ENCODE data around the gene BRSK1.

The BRSK1 gene

GRCh38 chr19:55275851-55276719 is 7.7 kb upstream of the BRSK1 start:
- DNase-seq, result no peak

- no peak for DNase-seq
Observed at GRCh38 chr19:55276720-55277430, 6.9 kb upstream of the BRSK1 start.

DNA sequence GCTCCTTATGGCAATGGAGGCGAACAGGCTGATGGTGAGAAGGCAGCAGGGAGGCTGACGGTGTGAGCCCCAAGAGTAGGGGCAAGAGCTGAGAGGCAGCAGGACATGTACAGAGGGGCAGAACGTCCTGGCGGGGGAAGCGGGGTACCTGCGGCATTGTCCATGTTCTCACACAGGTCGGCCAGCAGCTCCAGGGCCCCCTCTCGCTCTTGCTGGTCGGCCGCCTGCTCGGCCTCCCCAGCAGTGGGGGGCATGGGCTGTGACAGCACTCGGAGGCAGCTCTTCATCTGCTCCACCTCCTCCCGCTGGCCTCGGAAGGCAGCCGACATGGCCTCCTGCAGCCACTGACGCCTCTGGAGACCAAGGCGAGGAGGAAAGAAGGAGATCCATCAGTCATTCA is 6.3 kb upstream of the BRSK1 start:
- DNase-seq, result no peak

- no peak for DNase-seq
Observed at GRCh38 chr19:55278391-55279135, 5.2 kb upstream of the BRSK1 start.

DNA sequence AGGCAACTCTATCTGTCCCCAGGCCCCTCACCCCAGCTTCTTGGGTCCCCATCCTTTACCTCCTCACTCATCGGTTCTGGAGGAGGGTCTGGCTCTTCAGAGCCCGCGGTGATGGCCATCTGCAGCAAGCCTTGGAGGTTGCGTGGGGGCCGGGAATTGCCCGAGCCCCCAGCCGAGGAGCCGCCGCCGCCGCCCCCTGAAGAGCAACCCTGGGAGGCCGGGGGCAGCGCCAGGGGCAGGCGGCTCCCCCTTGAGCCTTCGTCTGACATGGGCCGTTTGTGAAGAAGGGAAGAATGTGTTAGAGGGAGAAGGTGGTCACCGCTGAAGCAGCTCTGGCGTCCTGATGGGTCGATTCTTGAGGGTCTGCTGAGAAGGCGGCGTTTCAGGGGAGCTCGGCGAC is 4.5 kb upstream of the BRSK1 start:
- DNase-seq, result no peak

- peak; percentile 99 for DNase-seq
Observed at GRCh38 chr19:55279770-55280643, 3.8 kb upstream of the BRSK1 start, which contains the start of gene HSPBP1. Gene HSPBP1 (minus strand): TSS chr19:55280110. CDS start chr19:55279608, 502 bp downstream.

- no peak for DNase-seq
Observed at GRCh38 chr19:55284405-55285058, 735 bp downstream of the BRSK1 start.

DNA sequence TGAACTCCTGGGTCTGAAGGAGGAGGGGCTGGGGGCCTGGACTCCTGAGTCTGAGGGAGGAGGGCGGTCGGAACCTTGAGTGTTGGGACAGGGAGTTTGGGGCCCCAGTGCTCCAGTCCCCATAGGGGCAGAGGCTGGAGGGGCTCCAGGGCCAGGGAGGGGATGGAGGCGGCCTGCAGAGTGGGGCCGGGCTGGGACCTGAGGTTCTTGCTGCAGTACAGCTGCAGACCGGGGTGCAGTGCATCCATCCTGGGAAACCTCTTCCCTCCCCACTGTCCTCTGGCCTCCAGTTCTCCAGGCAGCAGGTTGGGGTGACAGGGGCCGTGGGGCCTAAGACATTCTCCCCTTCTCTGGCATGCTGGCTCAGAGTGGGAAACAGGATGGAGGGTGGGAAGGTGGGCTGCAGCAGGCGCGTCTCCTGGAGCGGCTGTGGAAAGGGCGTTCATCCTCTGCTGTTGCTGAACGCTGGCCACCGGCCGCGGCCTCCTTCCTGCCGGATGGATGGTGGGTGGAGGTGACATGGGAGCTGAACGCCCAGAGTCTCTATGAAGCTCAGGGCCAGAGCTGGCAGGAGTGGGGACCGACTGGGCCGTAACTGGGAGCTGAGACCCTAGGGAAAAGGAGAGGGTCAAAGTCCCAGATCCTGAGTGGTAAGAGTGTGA is 1.6 kb downstream of the BRSK1 start:
- DNase-seq, result no peak

GRCh38 chr19:55287361-55288079 is 3.7 kb downstream of the BRSK1 start:
- no peak for DNase-seq

DNA sequence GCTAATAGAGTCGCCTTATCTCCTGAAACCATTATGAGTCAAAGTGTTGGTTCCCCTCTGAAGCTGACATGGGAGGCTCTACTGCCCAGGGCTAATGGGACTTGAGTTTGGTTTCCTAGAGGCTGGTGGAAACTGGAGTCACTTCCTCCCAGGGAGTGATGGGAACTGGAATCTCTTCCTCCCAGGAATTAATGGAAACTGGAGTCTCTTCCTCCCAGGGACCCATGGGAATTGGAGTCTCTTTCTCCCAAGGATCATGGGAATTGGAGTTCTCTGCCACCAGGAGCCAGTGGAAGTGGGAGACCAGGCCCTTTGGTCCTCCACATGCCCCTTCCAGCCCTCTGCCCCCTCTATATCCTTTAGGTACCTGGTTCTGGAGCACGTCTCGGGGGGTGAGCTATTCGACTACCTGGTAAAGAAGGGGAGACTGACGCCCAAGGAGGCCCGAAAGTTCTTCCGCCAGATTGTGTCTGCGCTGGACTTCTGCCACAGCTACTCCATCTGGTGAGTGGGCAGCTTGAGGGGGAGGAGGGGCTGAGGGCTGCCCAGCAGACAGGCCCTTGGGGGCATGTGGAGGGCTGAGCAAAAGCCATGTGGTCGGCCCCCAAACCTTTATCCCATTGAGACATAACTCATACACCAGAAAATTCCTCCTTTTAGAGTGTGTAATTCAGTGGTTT is 5.5 kb downstream of the BRSK1 start:
- DNase-seq, result peak; percentile 32

DNA sequence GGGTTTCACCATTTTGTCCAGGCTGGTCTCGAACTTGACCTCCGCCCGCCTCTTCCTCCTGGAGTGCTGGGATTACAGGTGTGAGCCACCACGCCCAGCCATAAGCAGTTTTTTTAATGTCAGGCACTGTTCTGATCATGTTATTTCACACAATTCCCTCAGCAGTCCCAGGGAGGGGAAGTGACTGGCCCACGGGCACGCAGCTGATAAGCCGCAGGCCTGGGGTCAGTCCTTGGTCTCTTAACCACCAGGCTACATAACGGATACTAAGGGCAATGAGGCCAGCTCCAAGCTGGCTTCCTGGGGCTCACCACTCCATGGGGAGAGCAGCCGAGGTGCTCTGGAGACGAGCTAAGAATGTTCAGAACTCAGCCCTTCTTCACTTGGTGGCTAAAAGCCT is 13.5 kb downstream of the BRSK1 start:
- DNase-seq, result no peak

DNA sequence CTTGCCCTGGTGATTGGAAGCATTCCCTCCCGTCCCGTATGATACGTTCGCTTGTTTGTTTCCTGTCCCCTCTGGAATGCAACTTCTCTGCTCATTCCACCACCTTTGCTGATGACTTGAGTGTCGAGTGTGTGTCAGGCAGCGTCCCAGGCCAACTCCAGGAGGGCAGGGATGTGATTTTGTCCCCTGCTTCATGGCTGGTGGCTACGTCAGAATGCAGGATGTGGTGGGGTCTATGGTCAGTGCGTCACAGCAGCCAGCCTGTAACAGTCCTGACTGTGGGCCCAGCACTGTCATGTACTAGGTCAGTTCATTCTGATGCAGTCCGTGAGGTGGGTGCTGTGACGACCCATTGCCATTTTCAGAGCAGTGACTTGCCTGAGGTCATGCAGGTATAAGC is 16.2 kb downstream of the BRSK1 start:
- DNase-seq, result no peak

GRCh38 chr19:55300886-55301458 is 17.2 kb downstream of the BRSK1 start:
- DNase-seq, result no peak

GRCh38 chr19:55301459-55302317 is 17.9 kb downstream of the BRSK1 start:
- peak; percentile 46 for DNase-seq

DNA sequence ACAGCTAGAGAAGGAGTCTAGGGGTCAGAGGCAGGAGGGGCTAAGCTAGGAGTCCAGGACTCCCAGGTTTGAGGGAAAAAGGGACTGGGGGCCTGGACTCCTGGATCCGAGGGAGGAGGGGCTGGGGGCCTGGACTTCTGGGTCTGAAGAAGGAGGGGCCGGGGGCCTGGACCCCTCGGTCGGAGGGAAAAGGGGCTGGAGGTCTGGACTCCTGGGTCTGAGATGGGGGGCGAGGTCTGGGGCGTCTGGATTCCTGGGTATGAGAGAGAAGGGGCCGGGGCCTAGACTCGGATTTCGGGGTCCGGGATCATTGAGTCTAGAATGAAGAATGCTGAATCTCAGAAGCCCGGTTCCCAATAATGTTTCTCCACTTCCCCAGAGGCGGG is 18.5 kb downstream of the BRSK1 start:
- no peak for DNase-seq

DNA sequence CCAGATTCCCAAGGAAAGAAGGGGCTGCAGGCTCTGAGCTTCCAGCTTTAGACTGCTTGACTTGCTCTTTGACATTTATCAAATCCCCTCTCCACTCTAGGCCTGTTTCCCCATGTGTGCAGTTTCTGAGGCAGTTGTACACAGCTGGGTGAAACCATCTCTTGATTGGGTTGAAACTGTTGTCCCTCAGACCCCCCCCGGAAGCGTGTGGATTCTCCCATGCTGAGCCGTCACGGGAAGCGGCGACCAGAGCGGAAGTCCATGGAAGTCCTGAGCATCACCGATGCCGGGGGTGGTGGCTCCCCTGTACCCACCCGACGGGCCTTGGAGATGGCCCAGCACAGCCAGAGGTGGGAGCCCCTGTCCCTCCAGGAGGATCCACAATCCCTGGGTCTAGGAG is 19.7 kb downstream of the BRSK1 start:
- no peak for DNase-seq

DNA sequence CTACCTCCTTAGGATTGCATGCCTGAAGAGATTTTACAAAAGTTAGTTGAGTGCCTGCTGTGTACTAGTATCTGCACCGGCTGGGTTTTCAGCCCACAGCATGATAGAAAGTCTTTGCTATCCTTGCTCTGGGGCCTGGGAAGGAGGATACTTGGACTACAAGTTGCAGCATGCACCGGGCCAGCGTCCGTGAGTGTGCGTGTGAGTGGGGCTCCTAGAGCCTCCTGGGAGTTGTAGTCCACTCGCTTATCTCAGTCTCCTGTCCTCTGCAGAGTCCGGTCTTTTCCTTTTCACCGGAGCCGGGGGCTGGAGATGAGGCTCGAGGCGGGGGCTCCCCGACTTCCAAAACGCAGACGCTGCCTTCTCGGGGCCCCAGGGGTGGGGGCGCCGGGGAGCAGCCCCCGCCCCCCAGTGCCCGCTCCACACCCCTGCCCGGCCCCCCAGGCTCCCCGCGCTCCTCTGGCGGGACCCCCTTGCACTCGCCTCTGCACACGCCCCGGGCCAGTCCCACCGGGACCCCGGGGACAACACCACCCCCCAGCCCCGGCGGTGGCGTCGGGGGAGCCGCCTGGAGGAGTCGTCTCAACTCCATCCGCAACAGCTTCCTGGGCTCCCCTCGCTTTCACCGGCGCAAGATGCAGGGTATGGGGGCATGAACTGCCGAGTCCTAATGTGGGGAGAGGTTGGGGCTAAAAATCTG is 20.6 kb downstream of the BRSK1 start:
- DNase-seq, result no peak

- no peak for DNase-seq
Observed at GRCh38 chr19:55304980-55305379, 21.2 kb downstream of the BRSK1 start.

Data from NCI-H2227 treated with DMSO at 0.1 percent for 48 hours (cell line).